SU-DHL-6 (cell line): Measurements from ENCODE around the gene CHKA.

ENCODE experiments used
- CTCF ChIP-seq: fragments of 200-600 bp; sonication (generic); IDR thresholded peaks from one replicate; pipeline ENCODE4 v1.5.1; 2017; ENCODE audit warnings: antibody characterized with exemption, mild to moderate bottlenecking, low read length, moderate library complexity; ENCODE audit not compliant: insufficient read depth, poor library complexity, severe bottlenecking
- EZH2phosphoT487 ChIP-seq: fragments of 200-600 bp; sonication (generic), shearing (Covaris generic); conservative IDR thresholded peaks from 2 replicates; pipeline ENCODE4 v1.6.1; 2018; ENCODE audit warnings: mild to moderate bottlenecking, antibody characterized with exemption, low read length, moderate library complexity, mixed read lengths

- TF ChIP-seq CTCF (no peak), EZH2phosphoT487 (no peak)
These were observed 80.9 kb downstream of the CHKA start for GRCh38 chr11:68040101-68040956.
